ENCODE results near the gene DCAKD. TPM values are rescaled to one million over a fixed set of nuclear protein-coding genes. Genes with fewer than 3 reads are reported as not detected.

DCAKD gene
- total RNA-seq, 2 donors from 2014 or later, result 91.1 to 111 TPM

- Histone ChIP-seq H3K27ac (no peak overlapping the region), H3K36me3 (no peaks in the 10 kb centered on the region), H3K4me3 (no peak overlapping the region), H3K27me3 (replicated peaks; ENCODE audit: insufficient read depth) (no peaks in the 10 kb centered on the region), H3K9me3 (no peaks in the 10 kb centered on the region), H3K4me1 (replicated peaks) (no peaks in the 10 kb centered on the region)
- 59% methylated on average over 7 of the region's 7 CpGs for WGBS
- no peak for DNase-seq (ENCODE audit: low spot score)
- intact Hi-C loops (cut with DNase I), result no loop called here
- no peak for TF ChIP-seq POLR2AphosphoS5 (IDR thresholded peaks at IDR 0.05)
- TF ChIP-seq POLR2A (IDR thresholded peaks at IDR 0.05), result no peak
- TF ChIP-seq, protein P1, sequence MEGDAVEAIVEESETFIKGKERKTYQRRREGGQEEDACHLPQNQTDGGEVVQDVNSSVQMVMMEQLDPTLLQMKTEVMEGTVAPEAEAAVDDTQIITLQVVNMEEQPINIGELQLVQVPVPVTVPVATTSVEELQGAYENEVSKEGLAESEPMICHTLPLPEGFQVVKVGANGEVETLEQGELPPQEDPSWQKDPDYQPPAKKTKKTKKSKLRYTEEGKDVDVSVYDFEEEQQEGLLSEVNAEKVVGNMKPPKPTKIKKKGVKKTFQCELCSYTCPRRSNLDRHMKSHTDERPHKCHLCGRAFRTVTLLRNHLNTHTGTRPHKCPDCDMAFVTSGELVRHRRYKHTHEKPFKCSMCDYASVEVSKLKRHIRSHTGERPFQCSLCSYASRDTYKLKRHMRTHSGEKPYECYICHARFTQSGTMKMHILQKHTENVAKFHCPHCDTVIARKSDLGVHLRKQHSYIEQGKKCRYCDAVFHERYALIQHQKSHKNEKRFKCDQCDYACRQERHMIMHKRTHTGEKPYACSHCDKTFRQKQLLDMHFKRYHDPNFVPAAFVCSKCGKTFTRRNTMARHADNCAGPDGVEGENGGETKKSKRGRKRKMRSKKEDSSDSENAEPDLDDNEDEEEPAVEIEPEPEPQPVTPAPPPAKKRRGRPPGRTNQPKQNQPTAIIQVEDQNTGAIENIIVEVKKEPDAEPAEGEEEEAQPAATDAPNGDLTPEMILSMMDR (IDR thresholded peaks at IDR 0.05), result no peak
Observed at GRCh38 chr17:44997733-44998520, 53.5 kb downstream of the DCAKD start.

DNA sequence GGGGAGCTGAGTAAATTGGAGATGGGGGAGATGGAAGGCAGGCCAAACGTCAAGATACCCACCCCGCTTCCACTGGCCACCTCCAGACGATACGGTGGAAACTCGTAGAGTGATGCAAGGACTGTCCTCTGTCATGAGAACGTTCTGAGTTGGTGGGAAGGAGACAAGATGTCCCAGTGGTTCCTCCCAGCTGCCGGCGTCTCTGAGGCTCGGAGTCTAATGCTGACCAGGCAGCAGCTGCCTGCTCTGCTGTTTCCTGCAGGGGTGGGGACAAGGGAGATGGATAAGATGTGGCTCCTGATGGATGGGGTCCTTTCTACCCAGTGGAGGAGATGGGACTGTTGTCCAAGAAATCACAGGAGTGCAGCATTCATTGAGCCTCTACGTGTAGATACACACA lies 55.1 kb downstream of the DCAKD start:
- WGBS, result 77% methylated on average over 10 of the region's 10 CpGs
- Histone ChIP-seq H3K27me3 (replicated peaks; ENCODE audit: insufficient read depth) (no peaks in the 10 kb centered on the region), H3K27ac (no peak overlapping the region), H3K4me1 (replicated peaks) (no peaks in the 10 kb centered on the region), H3K4me3 (no peak overlapping the region), H3K9me3 (no peaks in the 10 kb centered on the region), H3K36me3 (no peaks in the 10 kb centered on the region)
- DNase-seq (ENCODE audit: low spot score), result no peak
- TF ChIP-seq POLR2A (IDR thresholded peaks at IDR 0.05) (no peak), POLR2AphosphoS5 (IDR thresholded peaks at IDR 0.05) (no peak)
- TF ChIP-seq, protein P1 (IDR thresholded peaks at IDR 0.05), result no peak
- intact Hi-C loops (cut with DNase I), result no loop called here

DNA sequence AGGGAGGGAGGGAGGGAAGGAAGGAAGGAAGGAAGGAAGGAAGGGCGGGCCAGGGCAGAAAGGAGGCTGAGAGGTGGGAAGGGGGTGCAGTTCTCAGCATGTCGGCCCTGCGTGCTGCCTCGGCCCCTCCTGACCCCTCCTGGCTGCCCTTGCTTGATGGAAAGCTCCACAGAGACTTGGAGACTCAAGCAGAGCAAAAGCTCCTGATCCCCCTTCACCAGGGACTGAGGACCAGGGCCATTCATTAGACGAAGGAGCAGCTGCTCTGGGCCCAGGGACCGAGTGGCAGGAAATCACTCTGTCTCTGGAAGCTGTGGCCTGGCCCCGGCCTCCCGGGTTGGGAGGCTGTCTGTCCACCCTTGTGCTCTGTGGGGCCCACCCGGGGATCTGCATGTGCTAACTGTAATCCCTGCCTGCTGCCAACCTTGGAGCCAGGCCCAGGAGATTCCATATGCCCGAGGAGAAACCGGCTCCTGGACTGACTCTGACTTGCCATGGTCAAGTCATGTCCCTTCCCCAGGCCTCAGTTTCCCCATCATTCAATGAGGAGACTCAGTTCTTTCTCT lies 55.9 kb downstream of the DCAKD start:
- intact Hi-C loops (cut with DNase I), result no loop called here
- no peaks in the 10 kb centered on the region for H3K27me3 ChIP-seq (replicated peaks; ENCODE audit: insufficient read depth)
- H3K36me3 ChIP-seq, result no peaks in the 10 kb centered on the region
- TF ChIP-seq, protein P1 (IDR thresholded peaks at IDR 0.05), result no peak
- TF ChIP-seq POLR2A (IDR thresholded peaks at IDR 0.05) (no peak), POLR2AphosphoS5 (IDR thresholded peaks at IDR 0.05) (no peak)
- 46% methylated on average over 11 of the region's 11 CpGs for WGBS
- no peak for DNase-seq (ENCODE audit: low spot score)
- H3K4me3 ChIP-seq, result no peak overlapping the region
- no peak overlapping the region for H3K27ac ChIP-seq
- no peaks in the 10 kb centered on the region for H3K4me1 ChIP-seq (replicated peaks)
- no peaks in the 10 kb centered on the region for H3K9me3 ChIP-seq

DNA sequence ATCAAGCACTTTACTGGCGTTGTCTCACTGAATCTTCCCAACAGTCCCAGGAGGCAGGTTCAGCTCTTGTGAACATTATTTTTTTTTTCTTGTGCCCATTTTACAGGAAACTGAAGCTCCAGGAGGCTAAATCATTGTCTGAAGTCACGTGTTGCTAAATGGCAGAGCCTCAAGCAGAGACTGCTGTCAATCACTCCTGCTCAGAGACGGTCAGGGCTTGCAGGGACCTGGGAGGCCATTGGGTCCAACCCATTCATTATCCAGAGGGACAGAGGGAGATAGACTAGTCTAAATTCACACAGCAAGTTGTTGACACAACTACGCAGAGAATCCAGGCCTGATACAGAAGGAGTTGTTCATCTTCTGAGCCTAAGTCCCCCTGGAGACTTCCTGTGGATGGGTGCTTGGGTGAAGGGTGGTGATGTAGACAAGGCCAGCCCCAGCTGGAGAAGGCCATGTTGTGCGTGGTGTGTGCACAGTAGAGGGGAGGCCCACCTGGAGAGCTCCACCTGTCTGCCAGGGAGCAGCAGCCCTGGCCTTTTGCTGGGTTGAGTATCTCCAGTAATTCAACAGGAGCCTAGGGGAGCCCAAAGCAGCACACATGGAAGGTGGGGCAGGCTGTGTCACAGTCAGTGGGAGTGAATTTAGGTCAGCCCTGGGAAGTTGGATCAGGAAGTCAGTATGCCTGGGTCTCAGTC lies 59.0 kb downstream of the DCAKD start:
- intact Hi-C loops (cut with DNase I), result no loop called here
- Histone ChIP-seq H3K9me3 (no peaks in the 10 kb centered on the region), H3K4me3 (no peak overlapping the region), H3K4me1 (replicated peaks) (no peaks in the 10 kb centered on the region), H3K27me3 (replicated peaks; ENCODE audit: insufficient read depth) (no peaks in the 10 kb centered on the region), H3K36me3 (no peaks in the 10 kb centered on the region), H3K27ac (no peak overlapping the region)
- DNase-seq (ENCODE audit: low spot score), result no peak
- TF ChIP-seq, protein P1 (IDR thresholded peaks at IDR 0.05), result no peak
- no peak for TF ChIP-seq POLR2AphosphoS5 (IDR thresholded peaks at IDR 0.05)
- TF ChIP-seq POLR2A (IDR thresholded peaks at IDR 0.05), result no peak
- 88% methylated on average over 5 of the region's 5 CpGs for WGBS
